Measurements from ENCODE around the gene MAP1B.

GRCh38 chr5:72232838-72233237 is 125.6 kb downstream of the MAP1B start:
- TF ChIP-seq HDAC2 (IDR thresholded peaks at IDR 0.05) (no peak), CTCF (IDR thresholded peaks at IDR 0.05) (no peak)
